Psoas muscle (tissue), 8 donors: ENCODE results near the gene CCDC81. TPM values are rescaled to one million over a fixed set of nuclear protein-coding genes. Genes with fewer than 3 reads are reported as not detected.
"Not testable (repeated sequence)": the region's sequence is repeated elsewhere in the genome, so short reads cannot be mapped to it uniquely, and the experiment has no call there.

Experiments used
- ATAC-seq, 4 donors: fragments of 200-7000 bp; cut with Tn5 transposase; one replicate each; pipeline ENCODE4 v1.9.1; 2020; ENCODE audit warnings: moderate library complexity in 3 of 4, mild to moderate bottlenecking in 2 of 4
- DNase-seq, 2 donors: peaks; one replicate each; pipeline ENCODE4 v3.0.0-alpha.2; 2020
- H3K27ac ChIP-seq: fragments of 200-600 bp; one replicate; pipeline ENCODE4 v1.8.0; 2022
- H3K27me3 ChIP-seq, 3 donors: fragments of 200-600 bp in 1 of 3; one replicate each; pipeline versions ENCODE4 v1.6.1 to v1.8.0; 2013 to 2022; ENCODE audit warnings: low read length in 2 of 3, mild to moderate bottlenecking in 2 of 3, moderate library complexity in 1 of 3; ENCODE audit not compliant: insufficient read depth in 3 of 3
- H3K36me3 ChIP-seq, 2 donors: fragments of 200-600 bp in 1 of 2; one replicate each; pipeline versions ENCODE4 v1.6.1 to v1.8.0; 2013 to 2022; ENCODE audit warnings: low read depth in 1 of 2, mild to moderate bottlenecking in 1 of 2, moderate library complexity in 1 of 2; ENCODE audit not compliant: insufficient read depth in 1 of 2
- H3K4me1 ChIP-seq: fragments of 200-600 bp; one replicate; pipeline ENCODE4 v1.8.0; 2022
- H3K4me3 ChIP-seq: fragments of 200-600 bp; one replicate; pipeline ENCODE4 v1.8.0; 2022; ENCODE audit warnings: mild to moderate bottlenecking
- H3K9me3 ChIP-seq: fragments of 200-600 bp; one replicate; pipeline ENCODE4 v1.8.0; 2022
- WGBS, 3 donors: extraction: QIAGEN DNeasy Blood & Tissue Kit; methylation state at CpG; one replicate each; pipeline versions ENCODE4 v1.1.6 to v1.1.7; 2013; 5-methylcytosine and 5-hydroxymethylcytosine counted together
- intact Hi-C, 2 donors: fragments of 100-400 bp; cut with DNase I; formaldehyde crosslinking; loops; one replicate each; pipeline versions ENCODE4 v1.11.0 to v1.14.2; 2022
- polyA plus RNA-seq, 3 donors: library from polyadenylated mRNA; stranded (reverse); fragments of 200-250 nt; gene quantifications; one replicate each; pipeline ENCODE4 v1.2.3, GENCODE V29; 2013
- total RNA-seq, 4 donors: library from RNA; stranded (reverse); fragmentation: NEBNext Ultra II Directional in 2 of 4; extraction: Animal tissue kit (Norgen Biotek cat#: 25700) in 2 of 4; gene quantifications; one replicate each; pipeline versions ENCODE4 v1.2.1 to v1.2.4, GENCODE V29; 2021 to 2023
- TF ChIP-seq, protein P1 (sequence below): fragments of 200-600 bp; IDR thresholded peaks from one replicate; pipeline ENCODE4 v1.8.0; 2022; ENCODE audit warnings: antibody characterized with exemption
- donor health status: healthy with polysubstance abuse.
- donor health status: DM: no; HTN: no; CAD: no; lungs with moderate emphysema.
- donor health status: Bipolar disorder and iron deficiency.
- donor health status: healthy.
- donor health status: DM: yes; HTN: yes; CAD: no.
- donor health status: DM: no; HTN: no; CAD: no.
- donor health status: DM: no; HTN: no; CAD: no.
- donor health status: DM: yes; HTN: yes; CAD: no.

CCDC81 gene
- total and polyA plus RNA-seq, 7 donors = 0.23 to 0.52 (median 0.34) TPM; not detected in 1

DNA sequence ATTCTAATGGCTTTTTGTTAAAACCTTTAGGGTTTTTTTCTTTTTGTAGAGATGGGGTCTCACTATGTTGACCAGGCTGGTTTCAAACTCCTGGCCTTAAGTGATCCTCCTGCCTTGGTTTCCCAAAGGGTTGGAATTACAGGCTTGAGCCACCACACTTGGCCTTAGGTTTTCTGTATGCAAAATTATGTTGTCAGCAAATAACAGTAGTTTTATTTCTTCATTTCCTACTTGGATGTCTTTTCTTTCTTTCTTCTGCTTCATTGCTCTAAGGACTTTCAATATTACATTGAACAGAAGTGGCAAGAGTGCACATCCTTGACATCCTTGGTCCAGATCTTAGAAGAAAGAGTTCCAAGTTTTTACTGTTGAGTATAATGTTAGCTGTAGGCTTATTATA lies 52.8 kb downstream of the CCDC81 start:
- Histone ChIP-seq H3K36me3 (peaks cover 0 to 3% of the 10 kb centered on the region in 2 donors), H3K27ac (no peak overlapping the region), H3K4me3 (no peak overlapping the region), H3K4me1 (no peaks in the 10 kb centered on the region), H3K27me3 (no peaks in the 10 kb centered on the region), H3K9me3 (peaks cover 16% of the 10 kb centered on the region)
- ATAC-seq (no peak), DNase-seq (no peak)
- intact Hi-C loops = no loop called here
- TF ChIP-seq, protein P1, sequence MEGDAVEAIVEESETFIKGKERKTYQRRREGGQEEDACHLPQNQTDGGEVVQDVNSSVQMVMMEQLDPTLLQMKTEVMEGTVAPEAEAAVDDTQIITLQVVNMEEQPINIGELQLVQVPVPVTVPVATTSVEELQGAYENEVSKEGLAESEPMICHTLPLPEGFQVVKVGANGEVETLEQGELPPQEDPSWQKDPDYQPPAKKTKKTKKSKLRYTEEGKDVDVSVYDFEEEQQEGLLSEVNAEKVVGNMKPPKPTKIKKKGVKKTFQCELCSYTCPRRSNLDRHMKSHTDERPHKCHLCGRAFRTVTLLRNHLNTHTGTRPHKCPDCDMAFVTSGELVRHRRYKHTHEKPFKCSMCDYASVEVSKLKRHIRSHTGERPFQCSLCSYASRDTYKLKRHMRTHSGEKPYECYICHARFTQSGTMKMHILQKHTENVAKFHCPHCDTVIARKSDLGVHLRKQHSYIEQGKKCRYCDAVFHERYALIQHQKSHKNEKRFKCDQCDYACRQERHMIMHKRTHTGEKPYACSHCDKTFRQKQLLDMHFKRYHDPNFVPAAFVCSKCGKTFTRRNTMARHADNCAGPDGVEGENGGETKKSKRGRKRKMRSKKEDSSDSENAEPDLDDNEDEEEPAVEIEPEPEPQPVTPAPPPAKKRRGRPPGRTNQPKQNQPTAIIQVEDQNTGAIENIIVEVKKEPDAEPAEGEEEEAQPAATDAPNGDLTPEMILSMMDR = no peak

DNA sequence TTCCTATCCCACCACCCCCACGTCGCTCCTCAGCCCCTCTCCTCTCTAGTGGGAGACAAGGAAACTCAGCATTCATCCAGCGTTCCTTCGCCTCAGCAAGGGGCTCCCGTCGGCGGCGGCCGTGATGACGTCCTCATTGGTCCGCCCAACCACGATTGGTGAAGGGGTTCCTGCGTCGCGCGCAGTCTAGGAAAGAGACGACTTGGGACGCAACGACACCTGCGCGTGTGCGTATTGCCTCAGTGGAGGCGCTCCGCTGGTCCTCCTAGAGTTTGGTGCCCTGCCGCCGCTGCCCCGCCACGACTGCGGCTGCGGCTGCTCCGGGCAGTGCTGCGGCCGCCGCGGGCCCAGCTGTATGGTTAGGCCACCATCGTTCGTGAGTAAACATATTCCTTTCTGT lies 56.6 kb downstream of the CCDC81 start:
- ATAC-seq (no peak), DNase-seq (no peak)
- H3K4me1 ChIP-seq = no peaks in the 10 kb centered on the region
- TF ChIP-seq, protein P1 = no peak
- H3K27ac ChIP-seq = no peak overlapping the region
- no peak overlapping the region for H3K4me3 ChIP-seq
- 84 to 90% (median 87%) methylated on average over 37 of the region's 37 CpGs for WGBS, 3 donors
- H3K27me3 ChIP-seq = no peaks in the 10 kb centered on the region
- peaks cover 0 to 3% of the 10 kb centered on the region in 2 donors for H3K36me3 ChIP-seq
- peaks cover 15% of the 10 kb centered on the region for H3K9me3 ChIP-seq
- intact Hi-C loops = no loop called here

DNA sequence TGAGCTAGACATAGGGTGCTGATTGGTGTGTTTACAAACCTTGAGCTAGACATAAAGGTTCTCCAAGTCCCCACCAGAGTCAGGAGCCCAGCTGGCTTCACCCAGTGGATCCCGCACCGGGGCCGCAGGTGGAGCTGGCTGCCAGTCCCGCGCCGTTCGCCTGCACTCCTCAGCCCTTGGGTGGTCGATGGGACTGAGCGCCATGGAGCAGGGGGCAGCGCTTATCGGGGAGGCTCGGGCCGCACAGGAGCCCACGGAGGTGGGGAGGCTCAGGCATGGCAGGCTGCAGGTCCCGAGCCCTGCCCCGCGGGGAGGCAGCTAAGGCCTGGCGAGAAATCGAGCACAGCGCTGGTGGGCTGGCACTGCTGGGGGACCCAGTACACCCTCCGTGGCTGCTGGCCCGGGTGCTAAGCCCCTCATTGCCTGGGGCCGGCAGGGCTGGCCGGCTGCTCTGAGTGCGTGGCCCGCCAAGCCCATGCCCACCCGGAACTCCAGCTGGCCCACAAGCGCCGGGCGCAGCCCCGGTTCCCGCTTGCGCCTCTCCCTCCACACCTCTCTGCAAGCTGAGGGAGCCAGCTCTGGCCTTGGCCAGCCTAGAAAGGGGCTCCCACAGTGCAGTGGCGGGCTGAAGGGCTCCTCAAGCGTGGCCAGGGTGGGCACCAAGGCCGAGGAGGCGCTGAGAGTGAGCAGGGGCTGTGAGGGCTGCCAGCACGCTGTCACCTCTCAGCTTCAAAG lies 58.8 kb downstream of the CCDC81 start:
- H3K27ac ChIP-seq, H3K9me3 ChIP-seq, H3K36me3 ChIP-seq, intact Hi-C loops, H3K4me1 ChIP-seq, H3K27me3 ChIP-seq, H3K4me3 ChIP-seq, DNase-seq, ATAC-seq: not testable (repeated sequence)
- 96 to 99% (median 98%) methylated on average over 27 to 38 of the region's 38 CpGs for WGBS, 3 donors

DNA sequence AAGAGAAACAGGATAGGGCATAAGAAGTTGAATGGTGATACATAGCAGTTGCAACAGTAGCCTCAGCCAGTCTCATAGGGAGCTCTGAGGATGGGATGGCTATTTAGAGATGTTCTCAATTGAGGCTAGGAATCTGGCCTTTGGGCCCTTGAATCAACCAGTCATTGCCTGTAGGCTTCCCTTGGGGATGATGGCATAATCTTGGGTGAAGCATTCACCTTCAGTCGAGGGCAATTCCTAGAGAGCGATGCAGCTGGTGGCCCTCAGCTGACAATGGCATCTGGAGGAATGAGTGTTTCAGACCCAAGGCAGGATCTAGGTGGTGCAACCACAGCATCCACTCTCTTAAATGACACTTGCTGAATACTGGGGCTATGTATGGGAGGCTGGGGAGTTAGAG lies 61.0 kb downstream of the CCDC81 start:
- WGBS, 3 donors = 80 to 88% (median 85%) methylated on average over 2 of the region's 2 CpGs
- H3K27ac ChIP-seq = no peak overlapping the region
- ATAC-seq = no peak
- no peaks in the 10 kb centered on the region for H3K9me3 ChIP-seq
- intact Hi-C loops = no loop called here
- H3K27me3 ChIP-seq = no peaks in the 10 kb centered on the region
- no peak overlapping the region for H3K4me3 ChIP-seq
- DNase-seq = no peak
- TF ChIP-seq, protein P1 = no peak
- peaks cover under 1 to 13% of the 10 kb centered on the region in 2 donors for H3K36me3 ChIP-seq
- no peaks in the 10 kb centered on the region for H3K4me1 ChIP-seq

DNA sequence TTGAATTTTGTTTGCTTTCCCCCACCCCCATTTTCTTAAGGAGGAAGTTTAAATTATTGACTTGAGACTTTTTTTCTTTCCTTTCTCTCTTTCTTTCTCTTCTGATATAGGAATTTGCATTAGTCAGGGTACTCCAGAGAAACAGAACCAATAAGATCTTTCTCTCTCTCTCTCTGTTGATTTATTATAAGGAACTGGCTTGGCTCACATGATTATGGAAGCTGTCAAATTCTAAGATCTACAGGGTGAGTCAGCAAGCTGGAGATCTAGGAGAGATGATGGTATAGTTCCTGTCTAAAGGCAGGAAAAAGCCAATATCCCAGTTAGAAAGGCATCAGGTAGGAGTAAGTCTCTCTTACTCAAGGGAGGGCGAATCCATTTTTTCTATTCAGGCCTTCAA lies 64.0 kb downstream of the CCDC81 start:
- Histone ChIP-seq H3K9me3 (no peaks in the 10 kb centered on the region), H3K27me3 (no peaks in the 10 kb centered on the region), H3K4me1 (no peaks in the 10 kb centered on the region), H3K4me3 (no peak overlapping the region), H3K27ac (no peak overlapping the region), H3K36me3 (peaks cover 7 to 32% of the 10 kb centered on the region in 2 donors)
- ATAC-seq (no peak), DNase-seq (no peak)
- intact Hi-C loops = no loop called here
- WGBS, 3 donors = 97 to 100% (median 100%) methylated on average over 1 of the region's 1 CpG
- TF ChIP-seq, protein P1 = no peak
